Measurements from ENCODE around the gene RHNO1. TPM values are rescaled to one million over a fixed set of nuclear protein-coding genes. Genes with fewer than 3 reads are reported as not detected.
A peak's percentile ranks its signal among the peaks of the same experiment; 100 is the strongest.

Gene RHNO1
- total RNA-seq, 3 donors from 2014 or later: 20.1 to 22.6 (median 20.3) TPM

- Mint-ChIP-seq H3K4me1 (ENCODE audit: low read depth) (no peaks in the 10 kb centered on the region), H3K4me3 (no peak overlapping the region), H3K9me3 (no peaks in the 10 kb centered on the region), H3K27me3 (ENCODE audit: low read depth) (no peaks in the 10 kb centered on the region), H3K36me3 (ENCODE audit: insufficient read depth) (no peaks in the 10 kb centered on the region)
- DNase-seq (no peak), ATAC-seq (no peak)
Observed at GRCh38 chr12:2902272-2902880, 25.4 kb downstream of the RHNO1 start.

- Mint-ChIP-seq H3K36me3 (ENCODE audit: insufficient read depth) (no peaks in the 10 kb centered on the region), H3K27me3 (ENCODE audit: low read depth) (no peaks in the 10 kb centered on the region), H3K4me1 (ENCODE audit: low read depth) (no peaks in the 10 kb centered on the region), H3K4me3 (no peak overlapping the region), H3K9me3 (no peaks in the 10 kb centered on the region)
- DNase-seq: no peak
- ATAC-seq: no peak
Observed at GRCh38 chr12:2904260-2904659, 27.2 kb downstream of the RHNO1 start.

GRCh38 chr12:2912216-2912575 lies 35.2 kb downstream of the RHNO1 start:
- H3K4me3 Mint-ChIP-seq: no peak overlapping the region

DNA sequence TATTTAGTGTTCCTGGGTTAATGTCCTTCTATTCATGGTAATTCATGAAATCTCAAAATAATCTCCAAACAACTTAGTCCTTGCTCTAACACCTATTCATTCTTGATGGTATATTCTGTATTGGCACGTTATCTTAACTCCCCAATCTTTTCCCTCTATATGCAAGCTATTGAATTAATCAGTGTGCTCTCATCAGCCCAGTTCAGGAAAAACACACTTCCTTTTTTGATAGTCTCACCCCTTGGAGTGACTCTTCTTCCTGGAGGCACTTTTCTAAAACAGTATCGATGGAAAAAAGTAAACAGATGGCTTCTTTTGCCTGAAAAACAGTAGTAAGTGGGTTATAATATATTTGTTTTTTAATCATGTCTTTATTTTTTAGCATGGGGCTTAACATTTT lies 42.2 kb downstream of the RHNO1 start:
- no peaks in the 10 kb centered on the region for H3K27me3 Mint-ChIP-seq (ENCODE audit: low read depth)
- no peak overlapping the region for H3K4me3 Mint-ChIP-seq
- H3K9me3 Mint-ChIP-seq: no peaks in the 10 kb centered on the region
- DNase-seq: no peak
- no peaks in the 10 kb centered on the region for H3K4me1 Mint-ChIP-seq (ENCODE audit: low read depth)
- H3K36me3 Mint-ChIP-seq (ENCODE audit: insufficient read depth): peaks cover 19% of the 10 kb centered on the region
- ATAC-seq: no peak

More at GRCh38 chr12:2912216-2912575, 35.2 kb downstream of the RHNO1 start:
- ATAC-seq: no peak
- Mint-ChIP-seq H3K36me3 (ENCODE audit: insufficient read depth) (peaks cover 4% of the 10 kb centered on the region), H3K4me1 (ENCODE audit: low read depth) (no peaks in the 10 kb centered on the region), H3K9me3 (no peaks in the 10 kb centered on the region), H3K27me3 (ENCODE audit: low read depth) (no peaks in the 10 kb centered on the region)
- DNase-seq: no peak

DNA sequence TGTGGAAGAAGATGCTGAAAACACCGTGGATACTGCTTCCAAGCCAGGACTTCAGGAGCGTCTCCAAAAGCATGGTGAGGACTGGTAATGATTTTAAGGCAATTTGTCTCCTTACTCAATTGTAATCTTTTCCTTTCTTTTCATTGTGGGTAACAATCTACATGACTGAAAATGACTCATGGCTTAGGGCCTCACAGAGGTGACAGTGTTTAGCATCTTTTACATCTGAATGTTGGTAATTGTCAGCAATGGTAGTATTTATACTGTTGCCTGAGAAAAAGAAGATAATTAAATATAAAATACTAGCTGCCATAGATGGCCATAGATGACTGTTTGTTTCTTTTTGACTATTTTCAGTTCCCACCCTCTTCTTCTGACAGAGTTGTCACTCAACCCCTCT lies 45.3 kb downstream of the RHNO1 start:
- Mint-ChIP-seq H3K27me3 (ENCODE audit: low read depth) (no peaks in the 10 kb centered on the region), H3K4me3 (no peak overlapping the region), H3K4me1 (ENCODE audit: low read depth) (no peaks in the 10 kb centered on the region), H3K9me3 (no peaks in the 10 kb centered on the region), H3K36me3 (ENCODE audit: insufficient read depth) (peaks cover 26% of the 10 kb centered on the region)
- DNase-seq (no peak), ATAC-seq (peak in 1 of 2 donors; percentile 43)

- no peak overlapping the region for H3K4me3 Mint-ChIP-seq
- DNase-seq (no peak), ATAC-seq (no peak)
- H3K4me1 Mint-ChIP-seq (ENCODE audit: low read depth): no peaks in the 10 kb centered on the region
- no peaks in the 10 kb centered on the region for H3K9me3 Mint-ChIP-seq
- peaks cover 29% of the 10 kb centered on the region for H3K36me3 Mint-ChIP-seq (ENCODE audit: insufficient read depth)
- no peaks in the 10 kb centered on the region for H3K27me3 Mint-ChIP-seq (ENCODE audit: low read depth)
Observed at GRCh38 chr12:2923057-2923456, 46.0 kb downstream of the RHNO1 start.

GRCh38 chr12:2924019-2924418 lies 47.0 kb downstream of the RHNO1 start:
- DNase-seq (no peak), ATAC-seq (no peak)
- Mint-ChIP-seq H3K4me1 (ENCODE audit: low read depth) (no peaks in the 10 kb centered on the region), H3K9me3 (no peaks in the 10 kb centered on the region), H3K36me3 (ENCODE audit: insufficient read depth) (peaks cover 29% of the 10 kb centered on the region), H3K27me3 (ENCODE audit: low read depth) (no peaks in the 10 kb centered on the region), H3K4me3 (no peak overlapping the region)

GRCh38 chr12:2925322-2925995 lies 48.4 kb downstream of the RHNO1 start:
- H3K27me3 Mint-ChIP-seq (ENCODE audit: low read depth): no peaks in the 10 kb centered on the region
- H3K4me3 Mint-ChIP-seq: no peak overlapping the region
- H3K9me3 Mint-ChIP-seq: no peaks in the 10 kb centered on the region
- H3K4me1 Mint-ChIP-seq (ENCODE audit: low read depth): no peaks in the 10 kb centered on the region
- ATAC-seq: peak in 1 of 2 donors; percentile 51
- peaks cover 29% of the 10 kb centered on the region for H3K36me3 Mint-ChIP-seq (ENCODE audit: insufficient read depth)
- DNase-seq: no peak

DNA sequence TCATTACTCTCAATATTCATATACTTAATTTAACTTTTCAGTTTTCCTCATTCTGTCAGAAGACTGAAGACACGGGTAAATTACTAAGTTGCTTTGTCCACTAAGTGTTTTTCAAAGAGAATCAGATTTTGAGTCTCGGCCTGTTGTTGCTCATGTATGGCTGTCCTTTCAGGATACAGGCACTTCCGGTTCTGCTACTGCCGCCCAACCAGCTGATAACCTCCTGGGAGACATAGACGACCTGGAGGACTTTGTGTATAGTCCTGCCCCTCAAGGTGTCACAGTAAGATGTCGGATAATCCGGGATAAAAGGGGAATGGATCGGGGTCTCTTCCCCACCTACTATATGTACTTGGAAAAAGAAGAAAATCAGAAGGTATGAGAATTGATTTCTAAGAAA lies 53.8 kb downstream of the RHNO1 start:
- Mint-ChIP-seq H3K27me3 (ENCODE audit: low read depth) (no peaks in the 10 kb centered on the region), H3K4me3 (no peak overlapping the region), H3K4me1 (ENCODE audit: low read depth) (no peaks in the 10 kb centered on the region), H3K36me3 (ENCODE audit: insufficient read depth) (peaks cover 23% of the 10 kb centered on the region), H3K9me3 (no peaks in the 10 kb centered on the region)
- ATAC-seq (no peak), DNase-seq (no peak)

GRCh38 chr12:2933586-2933985 lies 56.6 kb downstream of the RHNO1 start:
- DNase-seq: no peak
- Mint-ChIP-seq H3K4me3 (no peak overlapping the region), H3K9me3 (no peaks in the 10 kb centered on the region), H3K36me3 (ENCODE audit: insufficient read depth) (peaks cover 21% of the 10 kb centered on the region), H3K27me3 (ENCODE audit: low read depth) (no peaks in the 10 kb centered on the region), H3K4me1 (ENCODE audit: low read depth) (no peaks in the 10 kb centered on the region)
- ATAC-seq: no peak

- Mint-ChIP-seq H3K4me1 (ENCODE audit: low read depth) (no peaks in the 10 kb centered on the region), H3K27me3 (ENCODE audit: low read depth) (no peaks in the 10 kb centered on the region), H3K36me3 (ENCODE audit: insufficient read depth) (peaks cover 21% of the 10 kb centered on the region), H3K4me3 (no peak overlapping the region), H3K9me3 (no peaks in the 10 kb centered on the region)
- ATAC-seq (no peak), DNase-seq (no peak)
Observed at GRCh38 chr12:2934371-2934770, 57.3 kb downstream of the RHNO1 start.

GRCh38 chr12:2936301-2936700 lies 59.3 kb downstream of the RHNO1 start:
- Mint-ChIP-seq H3K9me3 (no peaks in the 10 kb centered on the region), H3K4me3 (no peak overlapping the region), H3K4me1 (ENCODE audit: low read depth) (no peaks in the 10 kb centered on the region), H3K36me3 (ENCODE audit: insufficient read depth) (peaks cover 11% of the 10 kb centered on the region), H3K27me3 (ENCODE audit: low read depth) (no peaks in the 10 kb centered on the region)
- DNase-seq (no peak), ATAC-seq (no peak)

DNA sequence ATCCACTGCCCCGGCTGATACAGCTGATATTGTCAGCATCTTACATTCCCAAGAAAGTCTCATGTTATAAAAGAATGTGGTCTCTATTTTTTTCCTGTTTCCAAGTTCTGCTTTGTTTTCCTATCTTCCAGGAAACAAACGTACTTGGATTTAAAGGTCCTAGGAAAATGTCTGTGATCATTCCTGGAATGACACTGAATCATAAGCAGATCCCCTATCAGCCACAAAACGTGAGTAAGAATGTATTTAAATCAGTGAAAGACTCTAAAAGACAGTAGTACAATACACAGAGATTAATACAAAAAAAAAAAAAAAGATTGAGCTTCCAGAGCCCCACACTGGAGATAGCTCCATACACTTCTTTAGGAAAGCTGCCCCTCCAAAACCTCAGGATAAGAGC lies 60.5 kb downstream of the RHNO1 start:
- no peak overlapping the region for H3K4me3 Mint-ChIP-seq
- ATAC-seq (no peak), DNase-seq (no peak)
- peaks cover 8% of the 10 kb centered on the region for H3K36me3 Mint-ChIP-seq (ENCODE audit: insufficient read depth)
- no peaks in the 10 kb centered on the region for H3K9me3 Mint-ChIP-seq
- H3K27me3 Mint-ChIP-seq (ENCODE audit: low read depth): no peaks in the 10 kb centered on the region
- H3K4me1 Mint-ChIP-seq (ENCODE audit: low read depth): no peaks in the 10 kb centered on the region
